ENCODE data around the gene MKKS.
"Not testable (repeated sequence)": the region's sequence is repeated elsewhere in the genome, so short reads cannot be mapped to it uniquely, and the experiment has no call there.

MKKS gene

GRCh38 chr20:10448270-10449156 lies 14.5 kb upstream of the MKKS start:
- no peak for DNase-seq

- DNase-seq = no peak
Observed at GRCh38 chr20:10447028-10447427, 13.0 kb upstream of the MKKS start.

- no peak for DNase-seq
Observed at GRCh38 chr20:10445758-10446157, 11.7 kb upstream of the MKKS start.

- DNase-seq = no peak
Observed at GRCh38 chr20:10443936-10444335, 9.9 kb upstream of the MKKS start.

- no peak for DNase-seq
Observed at GRCh38 chr20:10438217-10438616, 4.2 kb upstream of the MKKS start.

GRCh38 chr20:10436053-10436699 lies 2.2 kb upstream of the MKKS start:
- no peak for DNase-seq

- DNase-seq = peak; percentile 91
Observed at GRCh38 chr20:10434832-10435812, 1.1 kb upstream of the MKKS start, which contains the start of gene SLX4IP. SLX4IP (plus strand) TSS chr20:10435305; CDS start chr20:10458205, 22,900 bp downstream.

- DNase-seq = peak; percentile 91
Observed at GRCh38 chr20:10434467-10434831, 427 bp upstream of the MKKS start.

- DNase-seq = no peak
Observed at GRCh38 chr20:10433014-10433622, 904 bp downstream of the MKKS start.

GRCh38 chr20:10432079-10432478 lies 1.9 kb downstream of the MKKS start:
- DNase-seq = no peak

- DNase-seq = no peak
Observed at GRCh38 chr20:10430704-10431103, 3.3 kb downstream of the MKKS start.

GRCh38 chr20:10430000-10430466 lies 4.0 kb downstream of the MKKS start:
- DNase-seq = no peak

GRCh38 chr20:10429443-10429981 lies 4.5 kb downstream of the MKKS start:
- no peak for DNase-seq

GRCh38 chr20:10428008-10428407 lies 6.0 kb downstream of the MKKS start:
- no peak for DNase-seq

- no peak for DNase-seq
Observed at GRCh38 chr20:10427060-10427692, 6.8 kb downstream of the MKKS start.

GRCh38 chr20:10423735-10424134 lies 10.3 kb downstream of the MKKS start:
- no peak for DNase-seq

GRCh38 chr20:10419550-10420133 lies 14.4 kb downstream of the MKKS start:
- DNase-seq = no peak

GRCh38 chr20:10417218-10417617 lies 16.8 kb downstream of the MKKS start:
- not testable (repeated sequence) for DNase-seq

GRCh38 chr20:10415013-10415650 lies 18.9 kb downstream of the MKKS start:
- no peak for DNase-seq

- no peak for DNase-seq
Observed at GRCh38 chr20:10412591-10413408, 21.2 kb downstream of the MKKS start.

Data from KG1 (cell line).